ENCODE data around the gene LRRC9.

The LRRC9 gene

GRCh38 chr14:60102389-60102788, 182.4 kb downstream of the LRRC9 start:
- Histone ChIP-seq H3K4me1 (ENCODE audit: control insufficient read depth, insufficient read depth, low read length) (no peaks in the 10 kb centered on the region), H3K36me3 (ENCODE audit: control insufficient read depth in 2 of 2, insufficient read depth in 2 of 2, low read length in 2 of 2) (no peaks in the 10 kb centered on the region), H3K27me3 (ENCODE audit: control insufficient read depth in 1 of 2, insufficient read depth in 2 of 2, low read length in 2 of 2) (no peaks in the 10 kb centered on the region), H3K9ac (ENCODE audit: low read length in 2 of 2) (no peak overlapping the region), H3K9me3 (ENCODE audit: control insufficient read depth in 2 of 2, low read length in 2 of 2) (no peaks in the 10 kb centered on the region), H3K27ac (ENCODE audit: low read length) (no peak overlapping the region), H3K4me3 (ENCODE audit: low read length in 2 of 2) (no peak overlapping the region)

- Histone ChIP-seq H3K9ac (ENCODE audit: low read length in 2 of 2) (no peak overlapping the region), H3K4me3 (ENCODE audit: low read length in 2 of 2) (no peak overlapping the region), H3K9me3 (ENCODE audit: control insufficient read depth in 2 of 2, low read length in 2 of 2) (no peaks in the 10 kb centered on the region), H3K4me1 (ENCODE audit: control insufficient read depth, insufficient read depth, low read length) (no peaks in the 10 kb centered on the region), H3K27ac (ENCODE audit: low read length) (no peak overlapping the region), H3K27me3 (ENCODE audit: control insufficient read depth in 1 of 2, insufficient read depth in 2 of 2, low read length in 2 of 2) (no peaks in the 10 kb centered on the region), H3K36me3 (ENCODE audit: control insufficient read depth in 2 of 2, insufficient read depth in 2 of 2, low read length in 2 of 2) (peaks cover 0 to 6% of the 10 kb centered on the region in 2 donors)
Observed at GRCh38 chr14:60106339-60106738, 186.4 kb downstream of the LRRC9 start.

GRCh38 chr14:60107477-60107876, 187.5 kb downstream of the LRRC9 start:
- no peak overlapping the region for H3K27ac ChIP-seq (ENCODE audit: low read length)

GRCh38 chr14:60111732-60112131, 191.8 kb downstream of the LRRC9 start:
- H3K36me3 ChIP-seq (ENCODE audit: control insufficient read depth in 2 of 2, insufficient read depth in 2 of 2, low read length in 2 of 2): peaks cover 0 to 14% of the 10 kb centered on the region in 2 donors
- H3K27ac ChIP-seq (ENCODE audit: low read length): no peak overlapping the region
- H3K4me1 ChIP-seq (ENCODE audit: control insufficient read depth, insufficient read depth, low read length): no peaks in the 10 kb centered on the region
- H3K9me3 ChIP-seq (ENCODE audit: control insufficient read depth in 2 of 2, low read length in 2 of 2): no peaks in the 10 kb centered on the region
- no peak overlapping the region for H3K9ac ChIP-seq (ENCODE audit: low read length in 2 of 2)
- H3K27me3 ChIP-seq (ENCODE audit: control insufficient read depth in 1 of 2, insufficient read depth in 2 of 2, low read length in 2 of 2): no peaks in the 10 kb centered on the region
- H3K4me3 ChIP-seq (ENCODE audit: low read length in 2 of 2): no peak overlapping the region

More at GRCh38 chr14:60107477-60107876, 187.5 kb downstream of the LRRC9 start:
- Histone ChIP-seq H3K27me3 (ENCODE audit: control insufficient read depth in 1 of 2, insufficient read depth in 2 of 2, low read length in 2 of 2) (no peaks in the 10 kb centered on the region), H3K36me3 (ENCODE audit: control insufficient read depth in 2 of 2, insufficient read depth in 2 of 2, low read length in 2 of 2) (peaks cover 0 to 6% of the 10 kb centered on the region in 2 donors), H3K9ac (ENCODE audit: low read length in 2 of 2) (no peak overlapping the region), H3K4me3 (ENCODE audit: low read length in 2 of 2) (no peak overlapping the region), H3K9me3 (ENCODE audit: control insufficient read depth in 2 of 2, low read length in 2 of 2) (no peaks in the 10 kb centered on the region), H3K4me1 (ENCODE audit: control insufficient read depth, insufficient read depth, low read length) (no peaks in the 10 kb centered on the region)
